ENCODE data around the gene LAMP2. TPM values are rescaled to one million over a fixed set of nuclear protein-coding genes. Genes with fewer than 3 reads are reported as not detected.

Gene LAMP2
- polyA plus RNA-seq, 1 experiment, result 70.7 TPM

GRCh38 chrX:120401301-120401700 is 67.8 kb downstream of the LAMP2 start:
- no peak for DNase-seq (ENCODE audit: low read depth)
- no peaks in the 10 kb centered on the region for H3K27me3 ChIP-seq (ENCODE audit: control insufficient read depth, insufficient read depth, low read length)
- ChIA-PET POLR2A (no interaction called here), CTCF (no interaction called here)
- H3K4me3 ChIP-seq (ENCODE audit: low read depth, low read length), result no peak overlapping the region
- TF ChIP-seq, protein P1, sequence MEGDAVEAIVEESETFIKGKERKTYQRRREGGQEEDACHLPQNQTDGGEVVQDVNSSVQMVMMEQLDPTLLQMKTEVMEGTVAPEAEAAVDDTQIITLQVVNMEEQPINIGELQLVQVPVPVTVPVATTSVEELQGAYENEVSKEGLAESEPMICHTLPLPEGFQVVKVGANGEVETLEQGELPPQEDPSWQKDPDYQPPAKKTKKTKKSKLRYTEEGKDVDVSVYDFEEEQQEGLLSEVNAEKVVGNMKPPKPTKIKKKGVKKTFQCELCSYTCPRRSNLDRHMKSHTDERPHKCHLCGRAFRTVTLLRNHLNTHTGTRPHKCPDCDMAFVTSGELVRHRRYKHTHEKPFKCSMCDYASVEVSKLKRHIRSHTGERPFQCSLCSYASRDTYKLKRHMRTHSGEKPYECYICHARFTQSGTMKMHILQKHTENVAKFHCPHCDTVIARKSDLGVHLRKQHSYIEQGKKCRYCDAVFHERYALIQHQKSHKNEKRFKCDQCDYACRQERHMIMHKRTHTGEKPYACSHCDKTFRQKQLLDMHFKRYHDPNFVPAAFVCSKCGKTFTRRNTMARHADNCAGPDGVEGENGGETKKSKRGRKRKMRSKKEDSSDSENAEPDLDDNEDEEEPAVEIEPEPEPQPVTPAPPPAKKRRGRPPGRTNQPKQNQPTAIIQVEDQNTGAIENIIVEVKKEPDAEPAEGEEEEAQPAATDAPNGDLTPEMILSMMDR (IDR thresholded peaks at IDR 0.05; ENCODE audit: insufficient read depth, low read depth, low read length), result no peak
- H3K36me3 ChIP-seq (ENCODE audit: control insufficient read depth, insufficient read depth, low read length), result no peaks in the 10 kb centered on the region

- TF ChIP-seq, protein P1 (IDR thresholded peaks at IDR 0.05; ENCODE audit: insufficient read depth, low read depth, low read length), result peak; percentile 36
- Histone ChIP-seq H3K27me3 (ENCODE audit: control insufficient read depth, insufficient read depth, low read length) (no peaks in the 10 kb centered on the region), H3K4me3 (ENCODE audit: low read depth, low read length) (no peak overlapping the region), H3K36me3 (ENCODE audit: control insufficient read depth, insufficient read depth, low read length) (no peaks in the 10 kb centered on the region)
- ChIA-PET POLR2A (no interaction called here), CTCF (interaction anchor here (0.6 to 0.8 kb wide), 2 partner anchors 94 to 234 kb away, joined by 3 to 6 read pairs; no protein-coding TSS in a partner anchor)
- no peak for DNase-seq (ENCODE audit: low read depth)
Observed at GRCh38 chrX:120380699-120381098, 88.4 kb downstream of the LAMP2 start.

GRCh38 chrX:120379937-120380681 is 89.0 kb downstream of the LAMP2 start:
- ChIA-PET POLR2A (no interaction called here), CTCF (no interaction called here)
- H3K27me3 ChIP-seq (ENCODE audit: control insufficient read depth, insufficient read depth, low read length), result no peaks in the 10 kb centered on the region
- no peak for DNase-seq (ENCODE audit: low read depth)
- no peak overlapping the region for H3K4me3 ChIP-seq (ENCODE audit: low read depth, low read length)
- H3K36me3 ChIP-seq (ENCODE audit: control insufficient read depth, insufficient read depth, low read length), result no peaks in the 10 kb centered on the region
- TF ChIP-seq, protein P1 (IDR thresholded peaks at IDR 0.05; ENCODE audit: insufficient read depth, low read depth, low read length), result no peak

DNA sequence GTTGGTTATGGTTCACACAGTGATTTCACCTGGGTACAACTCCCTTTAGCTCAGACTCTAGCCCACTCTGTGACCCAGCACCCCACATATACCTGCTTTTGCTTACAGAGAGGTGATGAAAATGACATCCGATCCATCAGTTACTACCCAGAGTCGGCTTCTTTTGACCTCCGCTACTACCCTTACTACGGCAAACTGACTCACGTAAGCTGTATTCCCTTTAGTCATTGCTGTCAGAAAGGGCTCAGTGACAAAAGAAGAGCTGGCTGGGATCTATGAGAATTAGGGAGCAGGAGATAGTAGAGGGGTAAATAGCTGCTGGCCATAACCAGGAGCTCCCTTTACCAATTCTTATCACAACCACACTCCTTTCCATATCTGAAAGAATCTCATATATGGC is 90.5 kb downstream of the LAMP2 start:
- DNase-seq (ENCODE audit: low read depth), result no peak
- POLR2A ChIA-PET, result no interaction called here

More for the DNA sequence above, 90.5 kb downstream of the LAMP2 start:
- no peaks in the 10 kb centered on the region for H3K36me3 ChIP-seq (ENCODE audit: control insufficient read depth, insufficient read depth, low read length)
- TF ChIP-seq, protein P1 (IDR thresholded peaks at IDR 0.05; ENCODE audit: insufficient read depth, low read depth, low read length), result no peak
- no peaks in the 10 kb centered on the region for H3K27me3 ChIP-seq (ENCODE audit: control insufficient read depth, insufficient read depth, low read length)
- CTCF ChIA-PET, result no interaction called here
- no peak overlapping the region for H3K4me3 ChIP-seq (ENCODE audit: low read depth, low read length)

Small RNAs within 50 kb of the gene (small RNA-seq; reads per million reads assigned to genes)
- not detected for gene RNU7-37P (ENCODE audit: insufficient read length, low read depth, low replicate concordance)

Other genes starting within 250 kb of the LAMP2 start
- 2.2 and 4.6 TPM in 2 replicates for gene ZBTB33, start 218.5 kb downstream of the LAMP2 start, polyA plus RNA-seq (2011; rRNA removed)
- 0.10 and 0.17 TPM in 2 replicates for gene TMEM255A, start 157.8 kb downstream of the LAMP2 start, polyA plus RNA-seq (2011; rRNA removed)
- gene ATP1B4, start 107.2 kb downstream of the LAMP2 start, polyA plus RNA-seq (2011; rRNA removed), result not detected in 2 replicates
- gene CUL4B, start 91.7 kb upstream of the LAMP2 start, polyA plus RNA-seq (2011; rRNA removed), result 107 and 114 TPM in 2 replicates
- 36.9 and 66.0 TPM in 2 replicates for gene MCTS1, start 134.8 kb upstream of the LAMP2 start, polyA plus RNA-seq (2011; rRNA removed)
- gene C1GALT1C1, start 160.8 kb upstream of the LAMP2 start, polyA plus RNA-seq (2011; rRNA removed), result 28.2 and 53.5 TPM in 2 replicates